Embryonic facial prominence (tissue), 1 donor: ENCODE results near the gene C11orf98.
A peak's percentile ranks its signal among the peaks of the same experiment; 100 is the strongest.
"Not testable (repeated sequence)": the region's sequence is repeated elsewhere in the genome, so short reads cannot be mapped to it uniquely, and the experiment has no call there.

Experiments used
- DNase-seq: peaks from one replicate; pipeline ENCODE4 v3.0.0-alpha.2; 2016; ENCODE audit errors: extremely low spot score

C11orf98 gene

DNA sequence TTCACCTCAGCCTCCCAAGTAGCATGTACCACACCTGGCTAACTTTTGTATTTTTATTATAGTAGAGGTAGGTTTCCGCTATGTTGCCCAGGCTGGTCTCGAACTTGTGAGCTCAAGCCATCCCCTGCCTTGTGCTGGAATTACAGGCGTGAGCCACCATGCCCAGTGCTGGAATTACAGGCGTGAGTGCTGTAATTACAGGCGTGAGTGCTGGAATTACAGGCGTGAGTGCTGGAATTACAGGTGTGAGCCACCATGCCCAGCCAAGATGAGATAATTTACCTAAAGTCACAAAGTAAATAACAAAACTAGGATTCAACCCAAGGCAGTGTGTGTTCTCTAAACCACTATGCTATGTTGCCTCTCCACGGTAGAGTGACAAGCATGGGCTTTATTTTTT lies 17.5 kb upstream of the C11orf98 start:
- DNase-seq, result no peak

DNA sequence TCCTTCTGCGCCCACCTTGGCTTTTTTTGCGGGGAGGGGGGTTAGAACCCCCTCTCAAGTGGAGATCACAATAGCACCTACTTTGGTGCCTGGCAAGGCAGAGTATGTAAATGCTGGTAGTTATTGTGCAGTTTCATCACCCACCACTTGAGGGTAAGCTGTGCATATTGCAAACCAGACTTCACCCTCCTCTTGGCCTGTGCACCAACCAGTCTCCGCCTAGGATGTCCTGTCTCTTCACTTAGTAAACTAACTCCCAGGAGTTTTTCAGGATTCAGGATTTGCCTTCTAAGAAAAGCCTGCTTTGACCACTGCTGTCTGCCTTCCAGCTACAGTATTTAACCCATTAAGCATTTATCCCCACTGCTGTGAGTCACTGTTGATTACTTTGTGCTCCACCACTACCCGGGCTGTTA lies 15.8 kb upstream of the C11orf98 start:
- DNase-seq, result no peak

DNA sequence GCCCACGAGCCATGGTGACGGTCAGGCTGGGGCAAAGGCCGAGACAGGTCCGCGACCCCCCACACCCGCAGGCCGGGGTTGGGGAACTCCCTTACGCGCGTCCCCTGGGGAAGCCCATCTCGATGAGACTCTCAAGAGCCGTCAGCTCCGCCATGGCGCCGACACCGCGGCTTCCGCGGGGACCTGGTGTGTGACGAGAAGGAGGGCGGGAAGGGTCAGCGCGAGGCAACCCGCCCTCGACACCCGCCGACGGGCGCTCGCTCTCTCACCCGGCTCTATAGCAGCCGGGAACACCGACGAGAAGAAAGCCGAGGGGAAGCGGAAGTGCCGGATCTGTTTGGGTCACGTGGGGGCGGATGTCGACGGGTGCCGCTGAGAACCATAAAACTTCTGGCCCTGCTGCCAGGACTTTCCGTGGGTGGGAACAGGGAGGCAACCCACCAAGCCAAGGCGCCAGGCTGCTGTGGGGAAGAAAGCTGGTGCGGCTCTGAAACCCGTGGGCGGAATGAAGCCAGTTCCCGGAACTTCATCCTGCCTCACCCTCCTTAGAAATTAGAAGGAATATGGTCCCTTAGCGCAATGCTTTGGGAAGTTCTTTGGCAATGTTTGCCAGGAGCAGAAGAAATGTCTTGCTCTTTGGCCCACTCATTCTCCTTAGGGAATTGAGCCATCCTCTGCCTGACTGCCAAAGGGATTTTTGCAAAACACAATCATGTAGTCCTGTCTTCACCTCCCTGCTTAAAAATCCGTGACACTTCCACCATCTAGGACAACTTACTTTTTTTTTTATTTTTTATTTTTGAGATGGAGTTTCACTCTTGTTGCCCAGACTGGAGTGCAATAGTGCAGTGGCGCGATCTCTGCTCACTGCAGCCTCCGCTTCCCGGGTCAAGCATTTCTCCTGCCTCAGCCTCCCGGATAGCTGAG lies 14.0 kb upstream of the C11orf98 start, which contains the start of gene UBXN1:
TSS of gene UBXN1 (minus strand) at position 304 of the 927 bp plus-strand sequence. CDS start at position 154, 150 bp downstream.
- DNase-seq, result peak; percentile 86

DNA sequence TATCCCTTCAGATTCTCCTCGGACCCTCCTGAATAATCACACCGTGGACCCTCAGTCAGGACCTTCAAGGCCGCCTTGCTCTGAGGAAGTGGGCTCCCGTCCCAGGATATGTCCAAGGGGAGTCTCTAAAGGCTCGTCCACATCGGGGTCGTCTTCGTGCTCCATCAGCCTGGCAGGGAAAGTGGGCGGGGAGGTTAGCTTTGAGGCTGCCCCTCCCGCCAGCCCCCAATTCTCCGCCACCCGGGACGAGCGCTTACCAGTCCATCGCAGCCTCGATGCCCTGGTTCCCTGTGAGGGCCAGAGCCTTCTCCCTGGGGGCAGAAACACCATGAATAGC lies 13.4 kb upstream of the C11orf98 start:
- DNase-seq, result no peak

DNA sequence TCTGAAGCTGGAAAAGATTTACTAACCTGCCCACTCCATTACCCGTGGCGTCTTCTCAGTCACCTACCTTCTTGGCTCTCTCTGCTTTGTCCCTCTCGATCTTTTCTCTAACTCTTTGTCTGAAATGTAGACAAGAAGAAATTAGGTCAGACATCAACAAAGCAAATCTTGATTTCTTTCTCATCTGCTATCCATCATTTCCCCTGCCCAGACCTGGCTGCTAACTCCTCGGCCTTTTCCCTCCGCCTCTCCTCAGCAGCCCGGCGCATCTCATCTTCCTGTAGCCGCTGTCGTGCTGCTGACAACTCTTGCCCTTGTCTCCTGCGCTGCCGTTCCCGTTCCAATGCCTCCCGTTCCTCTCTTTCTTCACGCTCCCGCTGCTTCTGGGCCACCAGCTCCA lies 12.7 kb upstream of the C11orf98 start:
- DNase-seq, result no peak

DNA sequence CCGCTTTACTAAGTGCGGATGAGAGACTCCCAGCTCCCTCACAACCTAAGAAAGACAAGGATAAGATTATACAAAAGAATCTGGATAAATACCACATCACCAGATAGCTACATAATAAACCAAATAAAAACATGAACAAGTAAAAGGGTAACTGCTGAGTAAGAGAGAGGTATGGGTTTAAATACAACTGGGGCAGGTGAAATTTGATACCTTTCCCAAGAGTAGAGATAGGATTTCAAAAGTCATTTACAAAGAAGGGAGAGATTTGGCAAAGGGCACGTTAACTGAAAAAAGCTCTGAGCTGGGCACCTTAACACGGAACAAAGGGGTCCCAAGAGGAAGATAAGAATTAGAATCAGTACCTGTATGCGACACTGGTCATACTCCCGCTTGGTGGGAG lies 12.1 kb upstream of the C11orf98 start:
- DNase-seq, result no peak

DNA sequence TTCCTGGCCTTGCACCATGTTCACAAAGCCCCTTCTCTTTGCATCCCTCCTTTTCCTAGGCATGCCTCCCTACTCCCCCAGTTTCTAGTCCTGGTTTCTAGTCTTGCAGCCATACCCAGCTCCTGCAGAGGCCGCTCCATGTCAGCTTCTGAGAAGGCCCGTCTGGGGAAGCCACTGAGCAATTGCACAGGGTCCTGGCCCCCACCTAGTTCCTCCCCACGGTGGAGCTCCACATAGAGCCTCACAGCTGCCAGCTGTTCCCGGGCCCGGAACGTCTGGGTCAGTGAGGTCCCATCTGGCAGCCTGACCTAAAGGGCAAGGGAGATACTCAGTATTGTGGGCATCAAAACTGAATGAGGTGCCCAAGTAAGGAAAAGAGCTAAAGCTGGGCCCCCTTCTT lies 11.7 kb upstream of the C11orf98 start:
- DNase-seq, result no peak

DNA sequence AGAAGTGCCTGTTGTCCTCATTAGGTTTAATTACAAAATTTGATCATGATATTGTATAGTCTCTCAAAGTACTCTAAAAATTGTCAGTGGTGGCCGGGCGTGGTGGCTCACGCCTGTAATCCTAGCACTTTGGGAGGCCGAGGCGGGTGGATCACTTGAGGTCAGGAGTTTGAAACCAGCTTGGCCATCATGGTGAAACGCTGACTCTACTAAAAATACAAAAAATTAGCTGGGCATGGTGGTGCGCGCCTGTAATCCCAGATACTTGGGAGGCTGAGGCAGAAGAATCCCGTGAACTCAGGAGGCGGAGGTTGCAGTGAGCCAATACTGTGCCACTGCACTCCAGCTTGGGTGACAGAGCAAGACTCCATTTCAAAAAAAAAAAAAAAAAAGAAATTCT lies 10.4 kb upstream of the C11orf98 start:
- DNase-seq, result not testable (repeated sequence)

DNA sequence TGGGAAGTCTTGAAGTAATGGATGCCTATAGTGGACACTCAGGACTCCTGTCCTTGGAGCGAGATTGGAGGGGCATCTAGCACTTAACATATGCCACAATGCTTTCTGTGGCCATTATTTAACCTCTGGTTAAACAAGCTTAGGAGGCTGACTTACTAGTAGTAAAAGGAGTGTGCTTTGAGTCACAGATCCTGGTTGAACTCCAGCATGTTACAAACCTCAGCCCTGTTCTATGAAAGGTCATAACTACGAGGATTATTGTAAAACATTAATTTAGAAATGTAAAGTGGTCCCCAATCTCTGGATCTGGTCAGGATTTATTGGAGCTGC lies 8.2 kb upstream of the C11orf98 start:
- DNase-seq, result no peak

DNA sequence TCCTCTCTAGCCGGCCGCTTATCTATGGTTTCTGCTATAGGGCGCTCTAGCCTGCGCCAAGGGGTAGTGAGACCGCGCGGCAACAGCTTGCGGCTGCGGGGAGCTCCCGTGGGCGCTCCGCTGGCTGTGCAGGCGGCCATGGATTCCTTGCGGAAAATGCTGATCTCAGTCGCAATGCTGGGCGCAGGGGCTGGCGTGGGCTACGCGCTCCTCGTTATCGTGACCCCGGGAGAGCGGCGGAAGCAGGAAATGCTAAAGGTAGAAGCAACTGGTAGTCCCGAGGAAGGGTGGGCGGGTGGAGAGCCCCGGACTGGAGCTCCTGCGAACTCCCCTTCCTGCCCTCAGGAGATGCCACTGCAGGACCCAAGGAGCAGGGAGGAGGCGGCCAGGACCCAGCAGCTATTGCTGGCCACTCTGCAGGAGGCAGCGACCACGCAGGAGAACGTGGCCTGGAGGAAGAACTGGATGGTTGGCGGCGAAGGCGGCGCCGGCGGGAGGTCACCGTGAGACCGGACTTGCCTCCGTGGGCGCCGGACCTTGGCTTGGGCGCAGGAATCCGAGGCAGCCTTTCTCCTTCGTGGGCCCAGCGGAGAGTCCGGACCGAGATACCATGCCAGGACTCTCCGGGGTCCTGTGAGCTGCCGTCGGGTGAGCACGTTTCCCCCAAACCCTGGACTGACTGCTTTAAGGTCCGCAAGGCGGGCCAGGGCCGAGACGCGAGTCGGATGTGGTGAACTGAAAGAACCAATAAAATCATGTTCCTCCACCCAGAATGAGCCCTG lies 6.8 kb upstream of the C11orf98 start, which contains the start of the genes LBHD1 and UQCC3:
TSS of gene LBHD1 (minus strand) at position 660 of the 782 bp plus-strand sequence. CDS start 2,236 bp downstream, outside the sequence.
TSS of gene UQCC3 (plus strand) at position 66 of the 782 bp plus-strand sequence. CDS start at position 139, 73 bp downstream.
- peak; percentile 74 for DNase-seq

DNA sequence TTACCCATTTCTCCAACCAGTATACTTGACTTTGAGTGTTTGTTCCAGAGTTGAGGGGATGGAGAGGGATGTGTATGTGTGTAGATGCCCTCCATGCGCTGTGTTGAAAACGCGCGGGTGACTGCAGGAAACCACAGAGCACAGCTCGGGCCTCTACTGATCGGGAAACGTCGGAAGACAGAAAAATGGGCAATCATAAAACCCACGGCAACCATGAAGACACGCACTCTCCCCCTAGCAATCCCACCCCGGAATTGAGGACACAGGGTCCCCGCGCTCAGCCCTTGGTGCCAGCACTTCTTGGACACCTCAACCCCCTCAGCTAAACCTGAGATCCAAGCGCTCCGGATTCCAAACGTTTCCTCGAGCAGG lies 6.2 kb upstream of the C11orf98 start:
- DNase-seq, result peak; percentile 31

DNA sequence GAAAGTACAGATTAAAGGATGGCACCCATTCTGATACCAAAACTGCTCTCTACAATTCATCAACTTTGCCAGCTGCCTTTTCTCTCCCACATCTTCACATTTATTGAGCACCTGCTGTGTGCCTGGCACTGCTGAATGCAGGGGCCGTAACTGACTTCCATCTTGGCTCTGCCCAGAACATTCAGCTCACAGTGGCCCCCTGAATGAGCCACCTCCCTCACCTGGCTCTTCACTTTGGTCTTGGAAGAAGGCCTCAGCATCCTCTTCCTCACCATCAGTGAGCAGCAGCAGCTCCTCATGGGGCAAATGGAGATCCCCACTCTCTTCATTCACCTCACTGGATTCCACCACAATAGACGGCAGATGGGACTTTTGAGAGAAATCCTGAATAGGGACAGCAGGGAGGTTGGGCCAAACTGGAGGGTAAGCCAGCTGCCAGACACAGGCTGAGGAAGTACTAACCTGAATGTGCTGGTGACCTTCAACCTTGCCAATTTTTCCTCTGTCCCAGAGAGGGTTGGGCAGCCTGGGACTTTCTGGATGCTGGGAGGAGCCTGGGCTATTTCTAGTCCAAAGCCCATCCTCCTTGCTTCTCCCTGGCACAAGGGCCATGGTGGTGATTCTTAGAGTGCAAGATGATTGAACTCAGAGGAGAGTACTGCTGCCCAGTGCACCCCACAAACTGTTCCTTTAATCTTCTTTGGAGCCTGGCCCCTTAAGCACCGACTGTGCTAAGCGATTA lies 4.6 kb upstream of the C11orf98 start:
- DNase-seq, result no peak

DNA sequence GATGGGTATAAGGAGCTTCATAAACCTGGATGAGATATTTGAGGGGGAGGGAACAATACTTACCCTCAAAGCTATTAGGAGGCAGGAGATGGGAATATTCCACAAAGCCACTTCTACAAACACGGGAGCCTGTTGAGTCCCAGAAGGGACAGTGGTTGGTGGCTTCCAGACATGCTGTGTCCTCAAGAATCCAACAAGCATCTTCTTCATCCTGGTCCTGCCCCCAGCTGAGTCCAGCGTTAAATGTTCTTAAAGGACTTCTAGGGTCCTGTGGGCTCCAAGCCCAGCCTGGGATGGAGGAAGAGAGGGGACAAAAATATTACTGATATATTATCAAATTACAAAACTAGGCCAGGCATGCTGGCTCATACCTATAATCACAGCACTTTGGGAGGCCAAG lies 2.5 kb upstream of the C11orf98 start:
- DNase-seq, result no peak

DNA sequence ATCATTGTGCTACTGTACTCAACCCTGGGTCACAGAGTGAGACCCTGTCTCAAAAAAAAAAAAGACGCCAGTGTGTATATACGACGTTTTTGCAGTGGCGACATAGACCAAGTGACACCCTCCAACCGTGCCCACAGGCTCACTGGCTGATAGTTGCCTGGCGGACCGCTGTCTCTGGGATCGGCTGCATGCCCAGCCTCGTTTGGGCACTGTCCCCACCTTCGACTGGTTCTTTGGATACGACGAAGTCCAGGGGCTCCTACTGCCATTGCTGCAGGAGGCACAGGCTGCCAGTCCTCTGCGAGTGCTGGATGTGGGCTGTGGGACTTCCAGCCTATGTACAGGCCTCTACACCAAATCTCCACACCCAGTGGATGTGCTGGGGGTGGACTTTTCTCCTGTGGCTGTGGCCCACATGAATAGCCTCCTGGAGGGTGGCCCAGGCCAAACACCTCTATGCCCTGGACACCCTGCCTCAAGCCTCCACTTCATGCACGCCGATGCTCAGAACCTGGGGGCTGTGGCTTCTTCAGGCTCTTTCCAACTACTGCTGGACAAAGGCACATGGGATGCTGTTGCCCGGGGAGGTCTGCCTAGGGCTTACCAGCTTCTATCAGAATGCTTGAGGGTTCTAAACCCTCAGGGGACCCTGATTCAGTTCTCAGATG lies 1.4 kb upstream of the C11orf98 start:
- DNase-seq, result no peak

DNA sequence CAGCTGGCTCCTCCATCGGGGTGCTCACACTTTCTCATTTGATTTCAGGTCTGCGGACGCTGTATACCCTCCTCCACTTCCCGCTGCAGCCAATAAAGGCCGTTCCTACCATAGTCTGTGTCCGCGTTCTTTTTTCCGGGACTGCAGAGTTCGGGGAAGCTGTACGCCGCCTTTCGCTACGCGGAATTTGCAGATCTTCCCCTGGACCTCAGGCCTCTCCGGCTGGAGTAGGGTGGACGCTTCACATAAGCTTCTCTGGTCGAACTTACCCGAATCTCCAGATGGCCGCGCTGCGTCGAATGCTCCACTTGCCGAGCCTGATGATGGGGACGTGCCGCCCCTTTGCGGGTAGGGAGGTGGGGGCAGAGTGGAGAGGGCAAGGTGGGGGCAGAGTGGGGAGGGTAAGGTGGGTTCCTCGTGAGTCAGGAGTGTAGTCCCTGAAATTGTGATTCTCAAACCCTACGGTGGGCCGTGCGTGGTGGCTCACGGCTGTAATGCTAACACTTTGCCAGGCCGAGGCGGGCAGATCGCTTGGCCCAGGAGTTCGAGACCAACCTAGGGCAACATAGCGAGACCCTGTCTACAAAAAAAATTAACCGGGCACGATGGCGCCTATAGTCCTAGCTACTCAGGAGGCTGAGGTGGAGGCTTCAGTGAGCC lies 719 bp upstream of the C11orf98 start:
- no peak for DNase-seq

DNA sequence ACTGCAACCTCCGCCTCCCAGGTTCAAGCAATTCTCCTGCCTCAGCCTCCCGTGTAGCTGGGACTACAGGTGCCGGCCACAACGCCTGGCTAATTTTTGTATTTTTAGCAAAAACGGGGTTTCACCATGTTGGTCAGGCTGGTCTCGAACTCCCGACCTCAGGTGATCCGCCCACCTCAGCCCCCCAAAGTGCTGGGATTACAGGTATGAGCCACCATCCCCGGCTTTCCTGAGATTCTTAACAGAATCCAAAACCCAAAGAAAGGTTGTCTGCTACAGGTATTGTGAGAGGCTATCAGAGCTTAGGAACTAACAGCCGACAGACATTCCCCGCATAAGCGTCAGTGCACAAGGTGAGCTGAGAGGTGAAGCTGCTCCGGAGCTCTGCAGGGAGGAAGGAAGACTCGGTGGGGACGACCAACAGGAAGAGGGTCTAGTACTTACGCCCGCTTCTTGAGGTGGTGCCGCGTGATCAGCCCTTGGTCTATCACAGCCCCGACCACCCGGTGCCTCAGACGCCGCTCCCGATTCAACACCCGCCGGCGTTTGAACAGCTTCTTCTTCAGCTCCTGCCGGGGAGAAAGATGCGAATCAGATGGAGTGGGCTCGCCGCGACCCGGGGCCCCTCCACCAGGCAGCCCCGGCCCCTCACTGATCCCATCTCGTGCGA lies 470 bp downstream of the C11orf98 start:
- peak; percentile 19 for DNase-seq

DNA sequence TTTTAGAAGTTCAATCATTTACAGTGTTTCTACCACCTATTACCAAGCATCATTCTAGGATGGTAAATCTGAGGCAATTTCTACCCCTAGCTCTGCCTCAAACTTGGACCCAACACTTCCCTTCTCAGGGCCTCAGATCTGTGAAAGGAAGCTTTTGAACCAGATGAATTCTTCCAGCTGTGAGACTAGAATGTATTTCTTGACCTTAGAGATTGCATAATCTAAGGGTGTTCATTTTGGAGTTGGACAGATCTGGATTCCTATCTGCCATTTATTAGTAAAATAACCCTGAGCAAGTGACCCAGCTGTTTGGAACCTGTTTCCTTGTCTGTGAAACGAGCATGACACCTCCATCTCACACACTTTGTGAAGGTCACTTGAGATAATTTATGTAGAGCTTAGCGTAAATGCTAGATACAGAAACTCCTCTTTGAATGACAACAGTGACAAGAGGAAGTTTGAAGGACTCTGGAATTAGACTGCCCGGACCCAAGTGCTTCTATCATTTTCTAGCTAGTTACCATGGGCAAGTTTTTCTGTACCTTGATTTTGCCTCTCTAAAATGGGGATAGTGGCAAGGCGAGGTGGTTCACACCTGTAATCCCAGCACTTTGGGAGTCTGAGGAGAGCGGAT lies 8.1 kb downstream of the C11orf98 start:
- DNase-seq, result no peak

DNA sequence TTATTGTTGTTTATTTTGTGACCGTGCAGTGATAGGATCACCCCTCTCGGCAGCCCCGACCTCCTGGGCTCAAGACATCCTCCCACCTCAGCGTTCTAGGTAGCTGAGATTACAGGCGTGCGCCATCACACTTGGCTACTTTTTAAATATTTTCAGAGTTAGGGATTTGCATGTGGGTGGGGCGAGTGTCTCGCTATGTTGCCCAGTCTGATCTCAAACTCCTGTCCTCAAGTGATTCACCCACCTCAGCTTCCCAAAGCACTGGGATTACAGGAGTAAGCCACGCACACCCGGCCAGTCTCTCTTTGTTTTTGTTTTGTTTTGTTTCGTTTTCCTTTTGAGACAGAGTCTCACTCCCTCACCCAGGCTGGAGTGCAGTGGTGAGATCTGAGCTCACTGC lies 10.7 kb downstream of the C11orf98 start:
- no peak for DNase-seq

DNA sequence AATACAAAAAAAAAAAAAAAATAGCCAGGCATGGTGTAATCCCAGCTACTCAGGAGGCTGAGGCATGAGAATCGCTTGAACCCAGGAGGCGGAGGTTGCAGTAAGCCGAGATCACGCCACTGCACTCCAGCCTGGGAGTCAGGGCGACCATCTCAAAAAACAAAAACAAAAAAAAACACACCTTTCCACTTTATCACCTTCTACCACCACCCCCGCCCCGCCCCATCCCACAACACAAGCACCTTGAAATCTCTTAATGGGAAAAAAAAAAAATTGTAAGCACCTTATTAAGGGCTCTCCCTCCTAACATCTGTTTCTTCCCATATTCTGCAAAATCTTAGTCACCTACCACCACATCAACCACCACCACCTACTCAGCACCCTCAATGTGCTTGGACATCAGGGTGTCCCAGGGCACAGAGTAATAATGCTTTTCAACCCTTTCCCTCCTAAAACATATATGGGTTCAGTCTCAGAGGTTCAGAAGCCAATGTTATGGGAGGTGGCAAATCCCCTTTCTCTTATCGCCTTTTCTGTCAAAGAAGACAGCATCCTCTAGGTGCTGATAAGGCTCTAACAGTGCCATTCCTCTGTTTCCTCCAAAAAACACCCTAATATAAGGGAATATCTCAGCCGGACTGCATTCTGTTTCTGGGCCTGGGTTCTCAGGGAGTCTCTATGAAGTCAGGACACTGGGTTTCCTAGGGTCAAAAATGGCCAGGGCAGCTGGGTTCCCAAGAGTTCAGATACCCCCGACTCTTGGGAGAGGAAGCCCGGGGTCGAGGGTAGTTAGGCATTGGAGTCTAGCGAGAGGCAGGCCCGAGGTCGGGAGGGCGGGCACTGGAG lies 12.6 kb downstream of the C11orf98 start:
- DNase-seq, result no peak
